DMS 273 (cell line): ENCODE results near the gene CLEC11A.
"Not testable (repeated sequence)": the region's sequence is repeated elsewhere in the genome, so short reads cannot be mapped to it uniquely, and the experiment has no call there.

Experiments
- DNase-seq: peaks from one replicate; lab custom pipeline; 2025; ENCODE audit not compliant: unreplicated experiment; lab: John Stamatoyannopoulos, UW

The CLEC11A gene

GRCh38 chr19:50721441-50722137 lies 1.6 kb upstream of the CLEC11A start:
- DNase-seq = peak; percentile 58

- no peak for DNase-seq
Measured at GRCh38 chr19:50722201-50723013, 757 bp upstream of the CLEC11A start.

- no peak for DNase-seq
Measured at GRCh38 chr19:50723735-50724521, 764 bp downstream of the CLEC11A start.

- peak; percentile 97 for DNase-seq
Measured at GRCh38 chr19:50724522-50725217, 1.5 kb downstream of the CLEC11A start.

GRCh38 chr19:50725218-50725910 lies 2.2 kb downstream of the CLEC11A start:
- DNase-seq = no peak

GRCh38 chr19:50725911-50726230 lies 2.7 kb downstream of the CLEC11A start:
- no peak for DNase-seq

GRCh38 chr19:50728084-50728737 lies 5.0 kb downstream of the CLEC11A start:
- DNase-seq = peak; percentile 35

- DNase-seq = no peak
Measured at GRCh38 chr19:50729894-50730293, 6.7 kb downstream of the CLEC11A start.

GRCh38 chr19:50735869-50736268 lies 12.7 kb downstream of the CLEC11A start:
- no peak for DNase-seq

GRCh38 chr19:50736338-50736737 lies 13.2 kb downstream of the CLEC11A start:
- no peak for DNase-seq

- DNase-seq = no peak
Measured at GRCh38 chr19:50739132-50739913, 16.2 kb downstream of the CLEC11A start.

- peak; percentile 31 for DNase-seq
Measured at GRCh38 chr19:50739914-50740426, 16.8 kb downstream of the CLEC11A start.

- DNase-seq = no peak
Measured at GRCh38 chr19:50741179-50741933, 18.2 kb downstream of the CLEC11A start.

- no peak for DNase-seq
Measured at GRCh38 chr19:50743537-50743936, 20.4 kb downstream of the CLEC11A start.

GRCh38 chr19:50745221-50745620 lies 22.1 kb downstream of the CLEC11A start:
- no peak for DNase-seq

- DNase-seq = not testable (repeated sequence)
Measured at GRCh38 chr19:50747141-50747540, 24.0 kb downstream of the CLEC11A start.

GRCh38 chr19:50749490-50749889 lies 26.3 kb downstream of the CLEC11A start:
- DNase-seq = no peak

- no peak for DNase-seq
Measured at GRCh38 chr19:50750010-50750409, 26.8 kb downstream of the CLEC11A start.
